Skin epidermis (tissue), 12 donors: Measurements from ENCODE around the gene TBC1D5.
"Not testable (repeated sequence)": the region's sequence is repeated elsewhere in the genome, so short reads cannot be mapped to it uniquely, and the experiment has no call there.

Experiments
- H3K27ac ChIP-seq, 21 experiments: fragments of 200-600 bp; sonication (generic) in 11 of 21; one replicate each; pipeline ENCODE4 v1.5.0; 2020; ENCODE audit warnings: mild to moderate bottlenecking in 3 of 21, inconsistent platforms in 2 of 21, moderate library complexity in 2 of 21
- H3K4me3 ChIP-seq, 7 experiments: fragments of 200-600 bp; sonication (generic) in 2 of 7; one replicate each; pipeline ENCODE4 v1.5.0; 2020; ENCODE audit warnings: inconsistent platforms in 2 of 7, mild to moderate bottlenecking in 2 of 7, moderate library complexity in 1 of 7

TBC1D5 gene

GRCh38 chr3:17508180-17508752, 234.2 kb downstream of the TBC1D5 start:
- Histone ChIP-seq H3K27ac (no peak overlapping the region), H3K4me3 (no peak overlapping the region)

DNA sequence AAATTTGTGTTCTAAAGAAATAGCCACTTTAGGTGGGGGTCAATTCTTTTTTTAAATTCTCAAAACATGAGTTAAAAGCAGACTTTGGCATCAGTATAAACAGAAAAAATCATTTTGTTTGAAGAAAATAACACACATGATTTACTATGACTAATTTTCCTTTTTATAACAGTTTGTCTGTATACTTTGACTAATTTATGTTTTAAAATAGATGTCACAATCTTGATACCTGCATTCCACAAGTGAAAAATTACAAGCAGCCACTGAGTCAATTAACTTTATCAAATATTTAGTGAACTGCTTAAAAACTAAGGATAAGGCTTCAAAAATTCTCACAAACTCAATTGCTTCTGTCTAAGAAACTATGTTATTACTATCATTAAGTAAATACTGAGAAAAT, 235.0 kb downstream of the TBC1D5 start:
- no peak overlapping the region for H3K4me3 ChIP-seq
- no peak overlapping the region for H3K27ac ChIP-seq

DNA sequence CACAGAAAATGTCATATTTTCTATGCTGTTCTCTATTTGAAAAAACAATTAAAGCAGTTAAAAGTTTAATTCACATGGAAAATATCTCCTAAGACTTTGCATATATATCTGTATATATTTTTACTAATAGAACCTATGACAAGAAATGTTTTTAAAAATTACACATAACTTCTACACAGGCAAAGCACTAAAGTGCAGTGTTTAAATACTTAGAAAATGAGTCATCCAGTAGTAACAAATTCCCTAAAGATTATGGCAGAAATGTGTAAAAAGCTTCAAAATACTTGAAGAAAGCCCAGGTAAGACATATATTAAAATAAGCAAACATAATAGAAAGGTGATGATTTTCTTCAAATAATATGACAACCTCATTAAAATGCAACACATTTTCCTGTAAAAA, 236.6 kb downstream of the TBC1D5 start:
- no peak overlapping the region for H3K4me3 ChIP-seq
- no peak overlapping the region for H3K27ac ChIP-seq

- Histone ChIP-seq H3K27ac (no peak overlapping the region), H3K4me3 (no peak overlapping the region)
These were observed 240.7 kb downstream of the TBC1D5 start for GRCh38 chr3:17501745-17502144.

DNA sequence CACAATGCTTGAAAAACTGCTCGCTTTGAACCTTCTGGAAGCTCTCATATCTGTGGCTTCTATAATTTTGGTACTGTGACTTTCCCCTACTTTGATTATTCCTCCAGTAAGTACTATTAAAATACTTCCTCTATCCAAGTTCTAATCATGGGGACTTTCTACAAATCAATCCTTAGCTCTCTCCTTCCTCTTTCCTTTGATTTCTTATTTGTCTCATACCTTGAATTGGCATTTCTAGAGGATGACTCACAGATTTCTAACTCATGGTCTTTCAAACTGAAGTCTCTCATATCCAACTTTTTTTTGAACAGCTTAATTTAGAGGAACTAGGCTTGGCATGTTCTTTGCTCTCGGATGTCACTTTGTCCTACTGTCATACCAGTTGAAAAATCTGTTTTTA, 241.8 kb downstream of the TBC1D5 start:
- no peak overlapping the region for H3K27ac ChIP-seq
- H3K4me3 ChIP-seq: no peak overlapping the region

- Histone ChIP-seq H3K27ac (no peak overlapping the region), H3K4me3 (no peak overlapping the region)
These were observed 248.2 kb downstream of the TBC1D5 start for GRCh38 chr3:17494117-17494809.

DNA sequence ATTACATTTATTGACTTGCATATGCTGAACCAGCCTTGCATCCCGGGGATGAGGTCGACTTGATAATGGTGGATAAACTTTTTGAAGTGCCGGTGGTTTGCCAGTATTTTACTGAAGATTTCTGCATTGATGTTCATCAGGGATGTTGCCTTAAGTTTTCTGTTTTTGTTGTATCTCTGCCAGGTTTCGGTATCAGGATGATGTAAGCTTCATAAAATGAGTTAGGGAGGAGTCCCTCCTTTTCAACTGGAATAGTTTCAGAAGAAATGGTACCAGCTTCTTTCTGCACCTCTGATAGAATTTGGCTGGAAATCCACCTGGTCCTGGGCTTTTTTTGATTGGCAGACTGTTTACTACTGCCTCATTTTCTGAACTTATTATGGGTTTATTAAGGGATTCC, 250.8 kb downstream of the TBC1D5 start:
- Histone ChIP-seq H3K4me3 (no peak overlapping the region), H3K27ac (no peak overlapping the region)

- H3K27ac ChIP-seq, H3K4me3 ChIP-seq: not testable (repeated sequence)
These were observed 251.2 kb downstream of the TBC1D5 start for GRCh38 chr3:17491190-17491589.

GRCh38 chr3:17489139-17489538, 253.3 kb downstream of the TBC1D5 start:
- Histone ChIP-seq H3K4me3 (no peak overlapping the region), H3K27ac (no peak overlapping the region)

DNA sequence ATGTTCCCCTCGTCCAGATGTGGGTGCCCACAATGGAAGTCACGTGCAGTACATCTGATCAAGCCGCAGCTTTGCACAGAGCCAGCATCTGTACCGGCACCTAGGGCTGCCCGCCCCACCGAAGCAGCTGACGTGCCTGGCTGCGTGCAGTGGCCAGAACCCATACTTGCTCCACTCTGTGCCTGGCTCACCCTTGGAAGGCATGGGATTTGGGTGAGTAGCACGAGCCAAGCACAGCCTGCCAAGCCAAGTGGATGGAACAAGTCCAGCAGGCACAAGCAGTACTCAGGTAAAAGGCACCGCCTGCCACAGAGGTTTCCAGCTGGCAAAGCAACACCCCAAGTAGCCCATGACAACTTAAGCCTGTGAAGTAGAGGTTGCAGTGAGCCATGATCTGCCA, 261.3 kb downstream of the TBC1D5 start:
- H3K27ac ChIP-seq: no peak overlapping the region
- no peak overlapping the region for H3K4me3 ChIP-seq

- H3K4me3 ChIP-seq: no peak overlapping the region
These were observed 262.6 kb downstream of the TBC1D5 start for GRCh38 chr3:17479681-17480405.

GRCh38 chr3:17478673-17479072, 263.8 kb downstream of the TBC1D5 start:
- Histone ChIP-seq H3K4me3 (no peak overlapping the region), H3K27ac (no peak overlapping the region)

More at GRCh38 chr3:17479681-17480405, 262.6 kb downstream of the TBC1D5 start:
- H3K27ac ChIP-seq: no peak overlapping the region

GRCh38 chr3:17473761-17474160, 268.7 kb downstream of the TBC1D5 start:
- no peak overlapping the region for H3K27ac ChIP-seq
- no peak overlapping the region for H3K4me3 ChIP-seq

GRCh38 chr3:17469954-17470353, 272.5 kb downstream of the TBC1D5 start:
- H3K27ac ChIP-seq: no peak overlapping the region
- H3K4me3 ChIP-seq: no peak overlapping the region

DNA sequence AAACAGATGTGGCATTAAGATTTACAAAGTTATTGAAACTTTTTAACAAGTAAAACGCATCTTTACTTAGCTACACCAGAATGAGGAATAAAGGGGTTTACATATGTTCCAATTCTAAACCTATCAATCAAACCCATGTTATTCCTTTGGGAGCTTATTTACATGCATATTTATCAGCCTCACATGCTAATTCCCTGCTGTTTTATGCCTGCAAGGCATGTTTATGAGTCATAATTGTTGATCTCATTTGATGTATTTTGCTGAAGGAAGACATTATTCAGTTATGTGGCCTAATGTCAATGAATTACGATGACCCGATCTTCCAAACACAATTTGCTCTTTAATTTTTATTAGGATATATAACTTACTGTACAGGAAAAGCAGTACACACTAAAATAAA, 272.9 kb downstream of the TBC1D5 start:
- Histone ChIP-seq H3K27ac (no peak overlapping the region), H3K4me3 (no peak overlapping the region)

- Histone ChIP-seq H3K4me3 (no peak overlapping the region), H3K27ac (no peak overlapping the region)
These were observed 276.4 kb downstream of the TBC1D5 start for GRCh38 chr3:17466028-17466427.

DNA sequence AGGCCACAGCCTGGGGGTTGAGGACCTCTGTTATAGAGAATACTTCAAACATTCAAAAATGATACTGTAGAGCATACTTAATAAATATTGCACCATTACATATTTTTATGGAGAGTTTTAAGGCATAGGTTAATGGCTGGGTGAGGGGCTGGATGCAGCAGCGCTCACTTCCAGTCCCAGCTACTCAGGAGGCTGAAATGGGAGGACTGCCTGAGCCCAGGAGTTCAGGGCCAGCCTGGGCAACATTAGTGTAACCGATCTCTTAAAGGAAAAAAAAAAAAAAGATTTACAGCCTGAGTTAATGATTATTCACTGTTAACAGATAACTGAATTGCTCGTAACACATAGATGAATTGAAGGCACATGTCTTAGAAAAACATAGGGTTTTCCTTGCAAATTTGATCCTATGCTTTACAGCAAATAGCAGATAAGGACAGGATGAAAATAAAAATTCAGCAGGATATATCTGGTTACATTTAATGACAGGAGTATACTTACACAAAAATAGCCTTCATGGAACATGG, 282.9 kb downstream of the TBC1D5 start:
- Histone ChIP-seq H3K4me3 (no peak overlapping the region), H3K27ac (no peak overlapping the region)

DNA sequence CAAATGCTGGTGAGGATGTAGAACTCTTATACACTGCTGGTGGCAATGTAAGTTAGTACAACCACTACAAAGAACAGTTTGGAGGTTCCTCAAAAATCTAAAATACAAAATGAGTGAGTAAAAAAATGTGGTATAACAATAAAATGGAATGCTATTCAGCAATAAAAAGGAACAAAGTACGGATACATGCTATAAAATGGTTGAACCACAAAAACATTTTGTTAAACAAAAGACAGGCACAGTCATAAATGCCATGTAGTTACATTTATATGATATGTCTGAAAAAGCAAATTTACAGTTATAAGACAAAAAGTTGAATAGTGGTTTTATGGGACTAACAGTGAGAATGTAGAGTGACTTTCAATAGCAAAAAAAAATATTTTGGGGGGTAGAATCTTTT, 285.8 kb downstream of the TBC1D5 start:
- H3K27ac ChIP-seq: no peak overlapping the region

DNA sequence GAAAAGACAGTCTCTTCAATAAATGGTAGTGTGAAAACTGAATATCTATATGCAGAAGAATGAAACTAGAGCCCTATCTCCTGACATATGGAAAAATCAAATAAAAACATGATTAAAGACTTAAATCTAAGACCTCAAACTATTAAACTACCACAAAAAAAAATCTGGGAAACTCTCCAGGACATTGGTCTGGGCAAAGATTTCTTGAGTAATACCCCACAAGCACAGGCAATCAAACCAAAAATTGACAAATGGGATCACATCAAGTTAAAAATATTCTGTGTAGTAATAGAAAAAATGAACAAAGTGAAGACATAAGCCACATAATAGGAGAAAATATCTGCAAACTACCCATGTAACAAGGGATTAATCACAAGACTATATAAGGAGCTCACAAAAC, 286.4 kb downstream of the TBC1D5 start:
- no peak overlapping the region for H3K27ac ChIP-seq
- H3K4me3 ChIP-seq: no peak overlapping the region

More for the DNA sequence above, 285.8 kb downstream of the TBC1D5 start:
- H3K4me3 ChIP-seq: no peak overlapping the region

GRCh38 chr3:17444865-17445264, 297.6 kb downstream of the TBC1D5 start:
- Histone ChIP-seq H3K4me3 (no peak overlapping the region), H3K27ac (no peak overlapping the region)

DNA sequence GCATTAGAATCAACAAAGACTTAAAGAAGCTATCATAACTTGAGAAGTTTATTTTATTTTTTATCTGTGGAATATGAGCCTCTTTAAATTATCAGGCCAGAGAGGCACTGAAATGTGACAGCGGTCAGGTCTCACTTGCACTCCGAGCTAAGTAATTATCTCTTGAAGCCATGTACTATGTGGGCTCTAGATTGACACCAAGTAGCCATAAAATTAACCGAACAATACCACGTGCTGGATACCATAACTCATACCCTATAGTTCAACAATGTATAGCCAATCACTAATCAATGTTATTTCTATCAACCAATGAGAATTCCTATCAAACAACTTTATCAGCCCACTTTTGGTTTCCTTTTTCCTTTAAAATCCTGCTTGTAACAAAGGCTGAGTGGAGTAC, 299.3 kb downstream of the TBC1D5 start:
- H3K27ac ChIP-seq: no peak overlapping the region
- no peak overlapping the region for H3K4me3 ChIP-seq
